Activated CD4-positive, alpha-beta T cell treated with anti-CD3 and anti-CD28 coated beads, Interleukin-10, Interleukin-2, amounts not matched to agents 100 ng/mL and 50 ng/mL, durations not matched to agents 16 hours and 8 hours (primary cell): Measurements from ENCODE around the gene RAP1A.
"Not testable (repeated sequence)": the region's sequence is repeated elsewhere in the genome, so short reads cannot be mapped to it uniquely, and the experiment has no call there.

ENCODE experiments used
- DNase-seq: peaks from one replicate; pipeline ENCODE4 v3.0.0-alpha.2; 2020

RAP1A gene

DNA sequence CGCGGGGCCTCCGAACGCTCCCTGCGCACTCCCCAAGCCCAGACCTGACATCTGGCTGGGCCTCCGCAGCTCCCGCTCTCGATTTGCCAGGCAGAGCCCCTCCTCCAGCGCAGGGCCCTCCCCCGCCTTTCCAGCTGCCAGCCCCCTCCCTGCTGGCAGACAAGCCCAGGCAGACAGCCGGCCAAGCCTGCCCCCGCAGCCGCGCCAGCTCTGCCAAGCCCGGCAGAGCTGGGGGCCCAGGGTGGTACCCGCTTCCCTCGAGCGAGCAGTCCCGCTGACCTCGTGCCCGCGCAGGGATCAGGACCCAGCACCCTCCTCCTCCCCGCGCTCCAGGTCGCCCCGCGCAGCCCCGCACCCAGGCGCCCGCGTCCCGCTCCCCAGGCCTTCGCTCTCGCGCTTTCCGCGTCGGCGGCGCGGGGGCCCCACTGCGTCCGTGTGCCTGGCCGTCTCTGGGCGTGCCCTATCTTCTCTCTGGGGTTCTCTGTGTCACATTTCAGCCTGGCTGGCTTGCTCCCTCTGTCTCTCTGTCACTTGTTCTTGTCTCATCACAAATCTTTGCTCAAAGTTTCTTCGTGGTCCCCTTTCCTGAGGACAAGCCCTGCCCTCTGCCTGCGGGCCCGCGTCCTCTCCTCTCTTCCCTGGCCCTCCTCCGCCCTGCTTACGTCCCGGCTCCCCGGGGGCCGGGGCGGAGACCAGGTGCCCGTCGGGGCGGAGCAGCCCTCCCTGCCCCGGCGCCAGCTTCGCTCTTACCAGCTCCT, 119.0 kb downstream of the RAP1A start:
- DNase-seq = peak; percentile 55

DNA sequence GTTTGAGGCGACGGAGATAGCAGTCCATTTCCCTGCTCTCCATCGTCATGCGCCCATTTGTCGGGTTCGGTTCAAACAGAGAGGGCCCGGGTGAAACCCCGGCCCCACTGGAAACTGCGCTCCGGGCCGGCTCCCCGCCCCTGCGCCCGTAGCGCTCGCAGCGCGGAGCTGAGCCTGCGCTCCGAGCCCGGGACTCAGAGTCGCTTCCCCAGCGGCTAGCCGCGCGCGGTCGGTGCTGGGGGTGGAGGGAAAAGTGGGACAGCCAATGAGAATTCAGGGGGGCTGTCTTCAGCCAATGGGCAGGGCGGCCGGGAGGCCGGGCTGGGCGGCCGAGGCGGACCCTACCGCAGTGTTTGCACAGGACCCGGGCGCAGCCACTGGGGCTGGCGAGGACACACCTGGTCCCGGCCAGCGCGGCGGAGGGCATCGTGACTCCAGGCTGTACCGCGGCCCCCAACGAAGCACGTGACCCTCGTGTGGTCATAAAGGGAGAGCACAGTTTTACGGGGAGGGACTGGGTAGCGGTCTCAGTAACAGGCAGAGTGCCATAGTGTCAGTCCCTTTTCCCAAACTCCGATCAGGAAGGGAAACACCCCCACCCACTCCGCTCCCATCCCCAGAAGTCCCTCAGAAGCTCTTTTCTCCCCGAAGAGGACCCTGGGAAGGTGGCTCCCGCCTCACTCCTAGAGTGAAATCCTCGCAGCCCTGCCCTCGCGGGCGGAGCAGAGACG, 119.8 kb downstream of the RAP1A start, which contains the start of gene INKA2:
TSS of gene INKA2 (minus strand) at position 202 of the 731 bp plus-strand sequence. CDS start at position 49, 153 bp downstream.
- peak; percentile 91 for DNase-seq

DNA sequence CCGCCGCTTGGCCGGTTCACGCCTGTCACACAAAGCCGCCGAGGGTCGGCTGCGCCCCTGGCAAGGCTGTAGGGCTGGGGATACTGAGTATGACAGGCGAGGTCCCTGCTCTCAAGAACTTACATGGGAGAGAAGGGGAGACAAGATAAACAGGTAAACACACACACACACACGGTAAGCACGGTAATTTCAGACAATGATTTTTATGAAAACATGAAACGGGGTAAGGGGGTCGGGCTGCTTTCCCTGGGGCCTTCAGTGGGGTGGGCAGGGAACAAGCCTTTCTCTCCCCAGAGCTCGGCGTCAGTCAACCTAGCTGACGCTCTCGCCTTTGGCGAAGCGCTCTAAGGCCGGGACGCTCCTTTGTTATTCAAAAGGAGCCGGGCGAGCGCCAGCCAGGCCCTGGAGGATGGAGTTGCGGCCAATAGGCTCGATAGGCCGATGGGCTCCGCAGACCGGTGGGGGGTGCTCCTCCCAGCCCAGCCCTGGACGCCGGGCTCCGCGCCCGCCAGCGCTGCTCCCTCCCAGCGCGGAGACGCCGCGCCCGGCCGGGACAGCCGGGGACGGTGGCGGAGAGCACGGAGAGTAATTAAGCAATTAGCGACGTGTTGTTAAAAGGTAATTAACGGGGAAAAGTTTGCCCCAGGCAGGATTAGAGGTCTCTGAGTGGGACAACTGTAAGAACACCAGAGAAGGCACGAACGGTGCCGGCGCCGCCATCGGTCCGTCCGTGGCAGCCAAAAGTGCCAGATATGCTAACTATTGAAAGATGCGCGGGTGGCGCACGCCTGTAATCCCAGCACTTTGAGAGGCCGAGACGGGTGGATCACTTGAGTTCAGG, 120.6 kb downstream of the RAP1A start:
- peak; percentile 20 for DNase-seq

DNA sequence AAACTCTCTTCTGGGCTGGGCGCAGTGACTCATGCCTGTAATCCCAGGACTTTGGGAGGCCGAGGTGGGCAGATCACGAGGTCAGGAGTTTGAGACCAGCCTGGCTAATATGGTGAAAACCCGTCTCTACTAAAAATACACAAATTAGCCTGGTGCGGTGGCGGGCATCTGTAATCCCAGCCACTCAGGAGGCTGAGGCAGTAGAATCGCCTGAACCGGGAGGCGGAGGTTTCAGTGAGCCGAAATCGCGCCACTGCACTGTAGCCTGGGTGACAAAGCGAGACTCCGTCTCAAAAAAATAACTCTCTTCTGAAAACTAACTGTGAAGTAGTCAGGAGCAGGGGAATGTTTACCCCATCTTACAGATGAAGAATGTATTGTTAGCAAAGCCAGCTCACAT, 122.7 kb downstream of the RAP1A start:
- DNase-seq = not testable (repeated sequence)

DNA sequence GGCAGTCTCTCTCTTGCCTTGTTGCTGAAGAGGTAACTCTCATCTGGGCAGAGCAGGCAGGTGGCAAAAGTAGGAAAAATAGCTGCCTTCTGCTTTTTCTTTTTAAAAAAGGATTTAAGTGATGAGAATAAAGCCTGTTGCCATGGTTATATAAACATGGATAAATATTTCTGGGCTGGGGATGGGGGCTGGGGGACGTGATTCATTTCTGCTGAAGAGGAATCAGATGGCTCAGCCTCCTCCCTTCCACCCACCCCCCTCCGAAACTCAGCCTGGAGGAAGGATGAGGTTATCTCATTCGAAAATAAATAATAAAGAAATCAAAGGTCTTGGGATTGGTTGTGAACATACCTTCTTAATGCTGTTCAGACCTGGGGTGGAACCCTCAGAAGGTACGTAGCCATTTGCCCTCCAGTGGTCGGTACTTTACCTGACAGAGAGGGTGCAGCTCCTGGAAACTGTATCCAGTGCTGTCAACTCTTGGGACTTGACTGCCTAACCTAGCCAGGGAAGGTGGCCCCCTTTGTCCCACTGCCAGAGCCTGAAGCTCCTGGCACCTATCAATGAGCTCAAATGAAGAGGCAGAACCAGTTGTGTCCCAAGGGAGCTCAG, 123.5 kb downstream of the RAP1A start:
- DNase-seq = no peak

DNA sequence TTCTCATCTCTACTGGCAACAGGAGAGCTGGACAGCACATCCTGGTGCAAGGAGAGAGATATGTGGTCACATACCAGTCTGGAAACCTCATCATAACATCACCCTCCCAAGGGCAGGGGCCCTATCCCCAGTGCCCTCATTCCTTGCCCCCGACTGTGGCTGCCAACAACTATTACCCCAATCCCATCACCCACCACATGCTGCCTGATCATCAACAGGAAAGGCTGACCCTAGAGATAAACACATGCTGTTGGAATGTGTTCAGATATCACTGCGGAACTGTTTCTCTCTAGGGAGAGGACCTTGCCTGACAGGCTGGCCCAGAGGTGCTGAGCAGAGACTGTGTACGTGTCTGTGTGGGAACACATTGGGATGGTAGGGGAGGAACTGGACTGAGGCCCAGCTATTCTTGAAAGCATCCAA, 124.1 kb downstream of the RAP1A start:
- DNase-seq = no peak

DNA sequence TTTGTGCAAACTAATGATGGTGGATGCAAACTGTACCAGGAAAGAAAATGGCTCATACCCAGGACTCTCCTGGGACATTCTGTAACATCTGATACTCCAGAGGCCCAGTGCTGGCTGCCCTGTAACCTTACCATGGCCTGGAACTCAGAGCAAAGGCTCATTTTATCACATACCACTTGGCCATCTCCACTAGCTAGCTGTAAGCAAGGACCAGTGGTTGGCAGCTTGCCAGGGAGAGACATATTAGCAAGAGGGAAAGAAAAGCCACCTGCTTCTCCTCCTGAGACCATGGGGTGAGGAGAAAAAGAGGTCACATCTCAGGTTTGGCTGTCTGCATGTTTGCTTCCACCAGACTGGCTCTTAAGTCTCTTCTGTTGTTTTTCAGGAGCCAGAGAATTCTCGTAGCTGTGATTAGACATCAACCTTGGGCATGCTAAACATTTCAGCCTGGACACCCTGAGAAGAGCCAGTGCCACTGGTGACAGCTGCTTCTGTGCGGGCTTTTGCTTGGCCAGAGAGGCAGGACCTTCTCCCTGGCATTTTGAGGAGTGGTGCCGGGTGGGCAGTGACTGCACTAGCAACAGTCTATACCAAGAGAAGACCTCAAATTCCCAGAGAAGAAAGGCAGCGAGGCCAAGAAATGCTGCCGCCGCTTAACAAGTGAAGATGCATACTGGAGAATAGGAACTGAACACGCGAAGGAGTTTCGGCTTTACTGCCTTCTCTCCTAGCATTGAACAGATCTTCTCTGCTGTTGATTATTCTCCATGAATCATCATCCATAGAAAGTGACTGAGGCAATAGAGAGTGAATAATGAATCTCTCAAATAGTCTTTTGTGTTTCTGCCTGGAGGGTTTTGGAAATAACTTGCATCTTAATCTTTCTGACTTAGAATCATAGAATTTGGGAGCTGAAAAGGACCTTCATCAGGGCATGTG, 126.4 kb downstream of the RAP1A start:
- no peak for DNase-seq

DNA sequence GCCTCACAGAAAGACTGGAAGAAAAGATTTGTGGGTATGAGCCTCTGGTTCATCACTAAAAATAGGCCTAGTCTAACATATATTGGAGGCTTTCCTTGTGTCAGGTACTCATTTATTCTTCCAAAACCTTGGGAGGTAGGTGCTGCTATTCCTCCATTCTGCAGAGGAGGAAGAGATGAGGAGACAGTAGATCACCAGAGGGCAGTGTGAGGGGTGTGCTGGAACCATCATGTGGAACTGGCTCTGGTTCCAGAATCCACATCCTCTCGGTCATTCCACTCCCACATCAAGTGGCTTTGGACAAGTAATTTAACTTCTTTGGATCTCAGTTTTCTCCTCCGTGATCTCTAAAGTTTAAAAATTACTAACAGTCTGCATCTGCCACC, 127.0 kb downstream of the RAP1A start:
- DNase-seq = no peak

DNA sequence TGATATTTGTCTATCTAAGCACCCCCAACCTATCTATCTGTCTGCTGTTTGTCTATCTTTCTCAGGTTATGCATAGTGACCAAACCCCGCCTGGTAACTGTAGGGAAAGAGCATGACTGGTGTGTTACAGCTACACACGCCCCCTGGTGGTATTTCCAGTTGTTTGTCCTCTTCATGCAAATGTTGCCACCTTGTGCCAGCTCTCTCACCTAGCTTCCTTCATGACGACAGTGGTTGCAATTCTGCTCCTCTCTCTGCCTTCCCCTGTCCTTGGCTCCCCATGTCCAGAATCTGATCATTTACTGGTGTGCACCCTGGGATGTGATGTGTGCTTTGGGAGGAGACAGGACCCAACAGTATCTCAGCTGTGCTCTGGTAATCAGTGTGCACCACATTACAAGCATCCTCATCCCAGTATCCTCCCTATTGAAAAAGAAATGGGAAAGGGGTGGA, 127.7 kb downstream of the RAP1A start:
- DNase-seq = peak; percentile 91

DNA sequence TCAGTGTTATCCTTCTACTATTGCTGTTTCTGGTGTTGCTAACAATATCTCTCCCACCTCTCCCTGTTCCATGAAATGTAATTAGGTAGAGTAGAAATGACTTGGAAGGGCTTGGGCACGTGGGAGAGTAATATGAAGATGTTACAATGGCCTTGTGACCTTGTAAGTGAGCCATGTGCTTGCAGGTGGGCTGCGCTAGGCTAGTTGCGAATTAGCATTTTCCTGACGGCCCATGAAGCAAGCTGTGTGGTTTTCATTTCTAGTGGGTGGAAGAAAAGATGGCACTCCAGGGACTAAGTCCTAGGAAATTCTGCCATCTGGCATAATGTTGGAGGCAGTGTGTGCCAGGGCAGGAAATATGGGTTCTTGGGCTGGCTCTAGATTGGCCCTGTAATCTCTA, 128.4 kb downstream of the RAP1A start:
- DNase-seq = no peak

DNA sequence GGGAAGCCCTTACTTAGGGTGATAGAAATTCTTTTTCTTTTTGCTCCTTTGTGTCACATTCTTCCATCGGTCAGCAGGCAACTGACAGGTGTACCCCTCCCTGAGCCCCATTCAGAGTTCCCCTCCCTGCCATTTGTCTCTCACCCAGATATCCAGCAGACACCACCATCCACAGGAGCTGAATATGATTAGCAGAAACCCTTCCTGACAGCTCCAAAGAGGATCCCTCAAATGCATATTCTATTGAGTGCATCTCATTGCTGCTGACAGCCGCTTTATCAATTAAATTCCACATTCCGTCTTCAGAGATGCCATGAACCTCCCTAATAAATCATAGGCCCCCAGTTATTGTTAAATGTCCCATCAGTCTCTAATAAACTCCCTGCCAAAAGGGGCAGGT, 130.0 kb downstream of the RAP1A start:
- DNase-seq = no peak

DNA sequence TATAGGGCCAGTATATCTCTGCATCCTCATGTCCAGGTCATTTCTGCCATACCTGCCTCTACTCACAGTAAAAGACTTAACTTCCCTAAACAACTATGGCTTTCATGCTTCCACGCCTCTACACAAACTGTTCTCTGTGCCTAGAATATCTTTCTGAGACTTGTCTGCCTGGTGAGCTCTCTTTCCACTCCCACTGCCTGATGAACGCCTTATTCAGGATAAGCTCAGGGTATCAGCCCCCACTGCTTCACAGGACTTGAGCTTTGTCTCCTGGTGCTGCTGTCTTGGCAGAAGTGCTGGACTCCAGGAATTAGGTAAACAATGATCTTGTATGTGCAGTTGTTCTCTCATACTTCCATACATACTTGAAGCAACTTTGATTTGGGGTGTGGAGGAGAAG, 131.3 kb downstream of the RAP1A start:
- DNase-seq = no peak

DNA sequence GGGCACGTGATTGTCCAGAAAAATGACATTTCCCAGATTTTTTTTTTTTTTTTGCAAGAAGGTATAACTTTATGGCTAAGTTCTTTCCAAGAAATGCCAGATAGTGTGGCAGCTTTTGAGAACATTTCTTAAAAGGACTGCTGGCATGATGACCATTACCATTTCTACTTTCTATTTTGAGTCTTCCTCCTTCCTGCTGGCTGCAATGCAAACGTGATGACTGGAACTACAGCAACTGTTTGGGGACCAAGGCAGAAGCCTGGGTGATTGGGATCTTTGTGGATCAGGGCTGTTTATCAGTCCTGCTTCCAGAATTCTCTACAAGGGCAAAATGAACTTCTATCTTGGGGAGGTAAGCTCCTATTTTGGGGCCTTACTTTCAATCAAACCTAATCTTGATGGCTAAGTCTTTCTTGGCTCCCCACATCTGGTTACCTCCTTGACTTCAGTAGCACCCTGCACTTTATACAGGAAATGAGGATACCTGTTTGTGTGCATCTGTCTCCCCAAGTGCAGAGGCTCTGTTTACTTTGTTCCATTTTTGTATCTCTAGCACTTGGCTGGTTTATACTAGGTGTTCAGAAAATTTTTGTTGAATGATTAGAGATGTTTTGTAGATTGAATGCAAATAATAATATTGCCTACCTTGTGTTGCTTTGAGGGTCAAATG, 132.5 kb downstream of the RAP1A start:
- no peak for DNase-seq

DNA sequence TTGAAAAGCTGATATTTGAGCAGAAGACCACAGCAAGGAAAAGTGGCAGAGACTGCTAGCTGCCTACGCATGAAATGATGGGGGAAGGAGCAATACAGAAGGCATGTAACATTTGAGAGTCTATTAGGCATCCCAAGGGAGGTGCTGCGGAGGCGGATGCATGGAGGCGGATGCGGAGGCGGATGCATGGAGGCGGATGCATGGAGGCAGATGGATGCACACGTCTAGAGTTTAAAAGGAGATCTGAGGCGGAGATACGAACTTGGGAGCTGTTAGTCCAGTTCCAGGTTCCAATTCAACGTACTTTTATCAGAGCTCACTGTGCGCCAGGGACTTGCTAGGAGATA, 135.4 kb downstream of the RAP1A start:
- peak; percentile 38 for DNase-seq

DNA sequence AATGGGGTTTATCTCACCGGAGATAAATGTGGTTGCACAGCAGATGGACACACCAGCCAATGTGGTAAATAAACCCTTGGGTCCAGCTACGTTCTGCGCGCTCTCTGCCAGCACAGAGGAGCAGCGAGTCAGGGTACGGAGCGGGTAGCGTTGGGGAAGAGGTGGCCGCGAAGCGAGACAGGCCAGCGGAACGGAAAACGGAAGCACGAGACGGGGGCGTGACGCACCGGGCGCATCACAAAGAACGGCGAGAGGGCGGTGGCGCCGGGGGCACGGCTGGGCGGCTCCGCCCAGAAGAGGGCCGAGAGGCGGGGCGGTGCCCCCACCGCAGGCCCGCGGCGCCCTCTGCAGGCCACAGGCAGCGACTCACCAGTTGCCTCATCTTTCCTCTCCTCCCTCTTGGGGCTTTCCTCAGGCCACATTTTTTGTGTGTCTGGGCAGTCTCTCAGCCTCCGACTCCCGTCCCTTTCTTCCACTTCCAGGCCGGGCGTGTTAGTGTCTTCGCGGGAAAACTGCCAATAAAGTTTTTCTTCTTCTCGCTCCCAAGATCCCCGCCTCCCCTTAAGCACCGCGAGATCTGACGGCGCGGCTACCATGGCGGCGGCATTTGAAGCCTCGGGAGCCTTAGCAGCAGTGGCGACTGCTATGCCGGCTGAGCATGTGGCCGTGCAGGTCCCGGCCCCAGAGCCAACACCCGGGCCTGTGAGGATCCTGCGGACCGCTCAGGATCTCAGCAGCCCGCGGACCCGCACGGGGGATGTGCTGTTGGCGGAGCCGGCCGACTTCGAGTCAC, 135.9 kb downstream of the RAP1A start, which contains the start of gene DDX20:
TSS of gene DDX20 (plus strand) at position 571 of the 793 bp plus-strand sequence. CDS start at position 595, 24 bp downstream.
- peak; percentile 95 for DNase-seq

DNA sequence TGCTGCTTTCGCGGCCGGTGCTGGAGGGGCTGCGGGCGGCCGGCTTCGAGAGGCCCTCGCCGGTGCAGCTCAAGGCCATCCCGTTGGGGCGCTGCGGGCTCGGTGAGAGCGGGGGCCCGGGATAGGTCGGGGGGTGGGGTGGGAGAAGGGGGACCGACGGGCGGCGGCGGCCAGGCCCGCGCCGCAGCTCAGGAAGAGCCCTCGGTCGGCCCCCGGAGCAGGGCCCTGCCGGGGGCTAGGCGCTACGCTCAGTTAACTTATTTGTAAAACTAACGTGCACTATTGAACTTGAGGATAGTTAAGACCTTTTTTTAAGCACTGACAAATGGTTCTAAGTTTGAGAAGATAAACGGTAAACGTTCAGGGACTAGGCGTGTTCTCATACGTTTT, 136.5 kb downstream of the RAP1A start:
- no peak for DNase-seq

DNA sequence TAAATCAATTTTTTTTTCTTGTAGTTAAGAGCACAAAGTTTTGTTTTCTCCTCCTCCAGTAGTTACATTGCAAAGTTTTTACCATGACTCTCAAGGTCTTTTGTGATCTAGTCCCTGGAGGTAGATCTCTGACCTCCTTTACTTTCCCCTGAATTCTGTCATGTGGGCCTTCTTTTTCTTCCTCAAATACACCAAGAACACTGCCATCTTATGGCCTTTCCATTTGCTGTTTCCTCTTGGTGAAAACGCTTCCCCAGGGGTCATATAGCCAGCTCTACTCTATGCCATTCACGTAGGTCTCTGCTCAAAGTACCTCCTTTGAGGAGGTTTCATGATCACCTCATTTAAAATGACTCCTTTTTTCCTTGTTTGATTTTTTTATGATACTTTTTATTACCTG, 138.8 kb downstream of the RAP1A start:
- no peak for DNase-seq

DNA sequence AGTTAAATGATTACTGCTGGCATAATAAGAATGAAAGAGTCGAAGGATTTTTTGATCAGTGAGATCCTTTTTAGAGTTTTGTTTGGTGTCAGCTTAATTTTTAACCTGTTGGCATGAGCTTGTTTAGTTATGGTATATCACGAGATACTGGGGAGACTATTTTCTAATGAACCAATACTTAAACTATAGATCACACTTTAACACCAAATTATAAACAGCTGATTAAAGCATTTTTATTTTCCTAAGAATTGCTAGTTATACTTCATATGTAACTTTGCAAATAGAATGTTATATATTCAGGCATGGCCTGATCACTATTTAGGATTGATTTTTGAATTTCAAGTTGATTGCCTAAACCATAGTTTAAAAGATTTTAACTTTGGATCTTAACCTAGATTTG, 142.1 kb downstream of the RAP1A start:
- DNase-seq = no peak

DNA sequence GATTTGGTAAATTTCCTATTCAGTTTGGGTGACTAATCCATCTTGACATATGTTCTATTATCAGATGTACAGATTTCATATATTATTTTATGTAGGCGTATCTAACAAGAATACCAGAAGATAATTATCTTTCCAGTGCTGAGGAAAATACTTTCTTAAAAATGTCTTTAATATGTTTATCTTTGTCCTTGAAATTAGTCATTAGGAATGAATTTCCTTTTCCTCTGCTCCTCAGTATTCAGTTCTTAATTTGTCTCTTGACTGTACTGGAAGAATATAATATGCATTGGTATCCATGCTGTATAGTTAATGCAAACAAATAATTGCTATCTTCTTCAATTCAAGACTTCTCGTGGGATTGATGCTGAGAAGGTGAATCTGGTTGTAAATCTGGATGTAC, 142.7 kb downstream of the RAP1A start:
- no peak for DNase-seq
